BLaER1 treated with 17β-estradiol and CSF1 and Interleukin-3, amounts not matched to agents 10 nM and 100 nM (cell line): ENCODE results near the gene NXNL2.
A peak's percentile ranks its signal among the peaks of the same experiment; 100 is the strongest.

Experiments used
- H3K27ac ChIP-seq, 11 experiments: shearing (Covaris generic); formaldehyde crosslinking; 2 replicates each; pipeline ENCODE4 v1.8.1; 2022
- H3K27me3 ChIP-seq, 11 experiments: shearing (Covaris generic); formaldehyde crosslinking; 2 replicates each; pipeline ENCODE4 v1.8.1; 2022
- H3K36me3 ChIP-seq, 11 experiments: shearing (Covaris generic); formaldehyde crosslinking; 2 replicates each; pipeline ENCODE4 v1.8.1; 2022
- H3K4me1 ChIP-seq, 10 experiments: shearing (Covaris generic); formaldehyde crosslinking; 2 replicates each; pipeline ENCODE4 v1.8.1; 2022
- H3K4me2 ChIP-seq, 11 experiments: shearing (Covaris generic); formaldehyde crosslinking; 2 replicates each; pipeline ENCODE4 v1.8.1; 2022
- H3K4me3 ChIP-seq, 10 experiments: shearing (Covaris generic); formaldehyde crosslinking; 2 replicates each; pipeline ENCODE4 v1.8.1; 2022
- H3K9ac ChIP-seq, 11 experiments: shearing (Covaris generic); formaldehyde crosslinking; 2 replicates each; pipeline ENCODE4 v1.8.1; 2022
- H3K9me3 ChIP-seq, 11 experiments: shearing (Covaris generic); formaldehyde crosslinking; replicated peaks in 1 of 11; 2 replicates each; pipeline ENCODE4 v1.8.1; 2022
- H4K20me1 ChIP-seq, 11 experiments: shearing (Covaris generic); formaldehyde crosslinking; 2 replicates each; pipeline ENCODE4 v1.8.1; 2022
- Cebpa-rat ChIP-seq, 11 experiments: shearing (Covaris generic); IDR thresholded peaks; 2 replicates each; pipeline ENCODE4 v1.8.1; 2022

Gene NXNL2

GRCh38 chr9:88555268-88555980 is 20.4 kb downstream of the NXNL2 start:
- Histone ChIP-seq H3K4me3 (no peak overlapping the region), H3K4me1 (0 out of 20 replicates have a peak, but pooled peaks cover 0 to 5% (median 0%) of the 10 kb centered on the region in 10 experiments), H3K4me2 (peak overlapping the region in 2 of 11 experiments; percentile 2 to 18; a peak in 1 of 22 replicates), H4K20me1 (no peaks in the 10 kb centered on the region), H3K36me3 (no peaks in the 10 kb centered on the region), H3K27ac (no peak overlapping the region), H3K9ac (no peak overlapping the region), H3K9me3 (peaks cover 0 to 9% (median 0%) of the 10 kb centered on the region in 11 experiments; a peak in 1 of 22 replicates), H3K27me3 (no peaks in the 10 kb centered on the region)
- no peak for TF ChIP-seq Cebpa-rat (IDR thresholded peaks at IDR 0.05)

- H3K9ac ChIP-seq, result no peak overlapping the region
- H3K4me1 ChIP-seq, result 0 out of 20 replicates have a peak, but pooled peaks cover 0 to 5% (median 0%) of the 10 kb centered on the region in 10 experiments
- H4K20me1 ChIP-seq, result no peaks in the 10 kb centered on the region
- no peaks in the 10 kb centered on the region for H3K27me3 ChIP-seq
- peaks cover 0 to 9% (median 0%) of the 10 kb centered on the region in 11 experiments; a peak in 1 of 22 replicates for H3K9me3 ChIP-seq
- no peak overlapping the region for H3K4me2 ChIP-seq
- no peak overlapping the region for H3K27ac ChIP-seq
- no peak for TF ChIP-seq Cebpa-rat (IDR thresholded peaks at IDR 0.05)
- H3K36me3 ChIP-seq, result no peaks in the 10 kb centered on the region
- H3K4me3 ChIP-seq, result no peak overlapping the region
These were observed 24.7 kb downstream of the NXNL2 start for GRCh38 chr9:88559661-88560060.

GRCh38 chr9:88567870-88568269 is 32.9 kb downstream of the NXNL2 start:
- Histone ChIP-seq H3K27me3 (no peaks in the 10 kb centered on the region), H3K36me3 (no peaks in the 10 kb centered on the region), H3K27ac (no peak overlapping the region), H4K20me1 (no peaks in the 10 kb centered on the region), H3K9me3 (no peaks in the 10 kb centered on the region), H3K9ac (no peak overlapping the region), H3K4me1 (peaks cover 0 to 9% (median 7%) of the 10 kb centered on the region in 10 experiments; a peak in 10 of 20 replicates), H3K4me2 (peak overlapping the region in 6 of 11 experiments; percentile 5 to 38 (median 30); a peak in 10 of 22 replicates), H3K4me3 (no peak overlapping the region)
- no peak for TF ChIP-seq Cebpa-rat (IDR thresholded peaks at IDR 0.05)

GRCh38 chr9:88571419-88571818 is 36.4 kb downstream of the NXNL2 start:
- Histone ChIP-seq H3K4me2 (no peak overlapping the region), H3K9ac (no peak overlapping the region), H3K4me1 (peaks cover 0 to 9% (median 7%) of the 10 kb centered on the region in 10 experiments; a peak in 10 of 20 replicates), H3K4me3 (no peak overlapping the region), H3K27ac (no peak overlapping the region), H3K36me3 (no peaks in the 10 kb centered on the region), H3K9me3 (no peaks in the 10 kb centered on the region), H3K27me3 (no peaks in the 10 kb centered on the region), H4K20me1 (no peaks in the 10 kb centered on the region)
- TF ChIP-seq Cebpa-rat (IDR thresholded peaks at IDR 0.05), result no peak

GRCh38 chr9:88572684-88573083 is 37.7 kb downstream of the NXNL2 start:
- H3K9ac ChIP-seq, result no peak overlapping the region
- no peak overlapping the region for H3K4me3 ChIP-seq
- H3K36me3 ChIP-seq, result no peaks in the 10 kb centered on the region
- no peaks in the 10 kb centered on the region for H3K27me3 ChIP-seq
- no peak for TF ChIP-seq Cebpa-rat (IDR thresholded peaks at IDR 0.05)
- H3K9me3 ChIP-seq, result no peaks in the 10 kb centered on the region
- no peak overlapping the region for H3K27ac ChIP-seq
- no peak overlapping the region for H3K4me2 ChIP-seq
- H3K4me1 ChIP-seq, result peaks cover 0 to 8% (median 7%) of the 10 kb centered on the region in 10 experiments; a peak in 10 of 20 replicates
- no peaks in the 10 kb centered on the region for H4K20me1 ChIP-seq

GRCh38 chr9:88574953-88575352 is 40.0 kb downstream of the NXNL2 start:
- no peak for TF ChIP-seq Cebpa-rat (IDR thresholded peaks at IDR 0.05)
- no peaks in the 10 kb centered on the region for H3K9me3 ChIP-seq
- H3K4me3 ChIP-seq, result no peak overlapping the region
- H4K20me1 ChIP-seq, result no peaks in the 10 kb centered on the region
- H3K36me3 ChIP-seq, result no peaks in the 10 kb centered on the region
- no peak overlapping the region for H3K27ac ChIP-seq
- H3K4me2 ChIP-seq, result no peak overlapping the region
- peaks cover 0 to 11% (median 6%) of the 10 kb centered on the region in 10 experiments; a peak in 7 of 20 replicates for H3K4me1 ChIP-seq
- no peaks in the 10 kb centered on the region for H3K27me3 ChIP-seq
- no peak overlapping the region for H3K9ac ChIP-seq

GRCh38 chr9:88577256-88578120 is 42.5 kb downstream of the NXNL2 start:
- no peak overlapping the region for H3K4me2 ChIP-seq
- H4K20me1 ChIP-seq, result no peaks in the 10 kb centered on the region
- no peak for TF ChIP-seq Cebpa-rat (IDR thresholded peaks at IDR 0.05)
- no peaks in the 10 kb centered on the region for H3K36me3 ChIP-seq
- no peak overlapping the region for H3K9ac ChIP-seq
- H3K9me3 ChIP-seq, result no peaks in the 10 kb centered on the region
- no peak overlapping the region for H3K27ac ChIP-seq
- peaks cover 0 to 11% (median 6%) of the 10 kb centered on the region in 10 experiments; a peak in 7 of 20 replicates for H3K4me1 ChIP-seq
- no peak overlapping the region for H3K4me3 ChIP-seq
- no peaks in the 10 kb centered on the region for H3K27me3 ChIP-seq

GRCh38 chr9:88578121-88579049 is 43.4 kb downstream of the NXNL2 start:
- Histone ChIP-seq H3K4me3 (no peak overlapping the region), H3K4me2 (peak overlapping the region; percentile 28 to 55 (median 46); a peak in 18 of 22 replicates), H3K4me1 (peaks cover 0 to 11% (median 6%) of the 10 kb centered on the region in 10 experiments; a peak in 7 of 20 replicates), H4K20me1 (no peaks in the 10 kb centered on the region), H3K9me3 (no peaks in the 10 kb centered on the region; a peak in 1 of 22 replicates), H3K27ac (0 out of 22 replicates have a peak overlapping the region, but pooled peaks of 2 of the 11 experiments have one; percentile 7 to 26), H3K27me3 (no peaks in the 10 kb centered on the region), H3K36me3 (no peaks in the 10 kb centered on the region), H3K9ac (no peak overlapping the region)
- TF ChIP-seq Cebpa-rat (IDR thresholded peaks at IDR 0.05), result no peak
